Activated T-cell treated with anti-CD3 and anti-CD28 coated beads, Interleukin-2, amount 50 U/mL, for 72 hours (primary cell): Measurements from ENCODE around the gene LCN9. TPM values are rescaled to one million over a fixed set of nuclear protein-coding genes. Genes with fewer than 3 reads are reported as not detected.

Experiments used
- ATAC-seq, 2 donors: fragments of 150-1000 bp; cut with Tn5 transposase; replicated peaks in 1 of 2; 2 replicates each; pipeline ENCODE4 v1.10.0; 2021; ENCODE audit warnings: moderate library complexity in 2 of 2, mild to moderate bottlenecking in 1 of 2
- DNase-seq, 2 donors: peaks; one replicate each; pipeline ENCODE4 v3.0.0; 2021 to 2022; ENCODE audit warnings: mixed read lengths in 1 of 2
- H3K27ac Mint-ChIP-seq: one replicate; pipeline ENCODE4 v1.8.0; 2022; ENCODE audit warnings: mild to moderate bottlenecking, moderate library complexity, mixed read lengths
- H3K27me3 Mint-ChIP-seq: one replicate; pipeline ENCODE4 v1.8.0; 2022; ENCODE audit warnings: low read depth, mixed read lengths
- H3K36me3 Mint-ChIP-seq, 2 donors: one replicate each; pipeline ENCODE4 v1.8.0; 2022; ENCODE audit warnings: mixed read lengths in 2 of 2, mild to moderate bottlenecking in 1 of 2; ENCODE audit not compliant: insufficient read depth in 2 of 2
- H3K4me1 Mint-ChIP-seq: one replicate; pipeline ENCODE4 v1.8.0; 2022; ENCODE audit warnings: low read depth, mixed read lengths
- H3K4me3 Mint-ChIP-seq, 2 donors: one replicate each; pipeline ENCODE4 v1.8.0; 2022; ENCODE audit warnings: mild to moderate bottlenecking in 2 of 2, mixed read lengths in 2 of 2, moderate library complexity in 2 of 2
- H3K9me3 Mint-ChIP-seq, 2 donors: one replicate each; pipeline ENCODE4 v1.8.0; 2022; ENCODE audit warnings: mixed read lengths in 2 of 2
- total RNA-seq, 2 donors: library from RNA; stranded (reverse); gene quantifications; one replicate each; pipeline ENCODE4 v1.2.3, GENCODE V29; 2022

The LCN9 gene
- total RNA-seq, 2 donors from 2014 or later, result not detected

DNA sequence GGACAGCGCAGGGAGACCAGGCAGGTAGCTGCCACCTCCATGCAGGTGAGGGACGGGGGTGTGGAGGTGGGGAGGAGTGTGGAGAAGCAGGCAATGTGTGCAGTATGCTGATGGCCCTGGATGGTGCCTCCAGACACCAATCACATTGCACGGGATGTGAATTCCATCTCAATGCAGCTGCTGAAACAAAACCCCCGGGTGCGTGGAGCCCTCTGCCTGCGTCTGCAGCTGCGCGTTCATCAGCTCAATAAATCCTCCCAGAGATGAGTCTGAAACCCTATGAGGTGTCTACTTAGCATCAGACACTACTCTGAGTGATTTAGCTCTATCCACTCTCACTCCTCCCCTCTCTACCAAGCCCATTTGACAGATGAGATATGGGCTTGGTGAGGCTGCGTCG lies 25.9 kb downstream of the LCN9 start:
- no peaks in the 10 kb centered on the region for H3K36me3 Mint-ChIP-seq
- no peak overlapping the region for H3K4me3 Mint-ChIP-seq
- H3K27ac Mint-ChIP-seq, result no peak overlapping the region
- H3K27me3 Mint-ChIP-seq, result no peaks in the 10 kb centered on the region
- no peaks in the 10 kb centered on the region for H3K4me1 Mint-ChIP-seq
- no peaks in the 10 kb centered on the region for H3K9me3 Mint-ChIP-seq
- ATAC-seq (no peak), DNase-seq (no peak)

DNA sequence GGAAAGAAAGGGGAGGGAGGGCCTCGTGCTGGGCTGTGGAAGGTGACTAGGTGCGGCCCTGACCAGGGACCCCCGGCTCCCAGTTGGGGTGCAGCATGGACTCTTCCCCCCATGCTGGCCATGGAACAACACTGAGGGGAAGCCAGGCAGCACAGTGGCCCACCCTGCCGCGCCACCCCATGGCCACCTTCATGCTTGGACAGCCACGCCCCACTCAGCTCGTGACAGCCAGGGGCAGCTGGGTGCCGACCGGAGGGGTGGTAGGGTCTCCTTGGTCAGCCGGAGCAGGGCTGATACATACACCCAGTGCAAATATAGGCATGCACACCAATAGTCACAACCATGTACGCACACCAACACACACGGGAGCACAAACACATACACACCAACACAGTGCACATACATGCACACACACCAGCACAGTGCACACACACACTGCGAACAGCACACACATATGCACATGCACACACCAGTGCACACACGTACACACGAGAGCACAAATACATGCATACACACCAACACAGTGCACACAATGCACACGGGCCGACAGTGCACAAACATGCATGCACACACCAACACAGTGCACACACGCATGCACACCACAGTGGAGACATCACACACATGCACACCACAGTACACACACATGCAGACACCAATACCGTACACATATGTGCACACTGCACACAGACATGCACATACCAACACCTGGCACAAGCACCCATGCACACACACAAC lies 27.9 kb downstream of the LCN9 start:
- ATAC-seq, result no peak
- H3K4me3 Mint-ChIP-seq, result no peak overlapping the region
- H3K4me1 Mint-ChIP-seq, result no peaks in the 10 kb centered on the region
- no peak overlapping the region for H3K27ac Mint-ChIP-seq
- no peaks in the 10 kb centered on the region for H3K27me3 Mint-ChIP-seq
- no peaks in the 10 kb centered on the region for H3K9me3 Mint-ChIP-seq
- no peak for DNase-seq
- no peaks in the 10 kb centered on the region for H3K36me3 Mint-ChIP-seq

DNA sequence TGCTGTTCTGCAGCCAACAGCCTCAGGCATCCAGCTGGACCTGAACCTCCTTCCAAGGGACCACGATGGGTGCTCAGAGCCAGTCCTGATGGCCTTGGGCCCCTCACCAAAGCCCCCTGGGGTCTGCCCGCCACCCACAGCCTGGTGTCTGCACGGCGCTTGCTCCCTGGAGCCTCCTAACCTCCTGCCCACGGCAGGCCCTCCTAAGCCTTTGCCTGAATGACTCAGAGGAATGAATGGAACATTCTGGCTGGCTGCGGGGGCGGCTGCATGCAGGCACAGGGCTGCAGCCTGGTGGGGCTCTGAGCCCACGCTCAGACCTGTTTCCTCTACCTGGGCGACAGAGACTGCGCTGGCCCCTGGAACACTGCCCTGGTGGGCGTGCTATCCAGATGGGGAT lies 29.3 kb downstream of the LCN9 start:
- H3K36me3 Mint-ChIP-seq, result no peaks in the 10 kb centered on the region
- H3K4me1 Mint-ChIP-seq, result no peaks in the 10 kb centered on the region
- no peaks in the 10 kb centered on the region for H3K27me3 Mint-ChIP-seq
- H3K9me3 Mint-ChIP-seq, result no peaks in the 10 kb centered on the region
- no peak overlapping the region for H3K27ac Mint-ChIP-seq
- DNase-seq (no peak), ATAC-seq (no peak)
- H3K4me3 Mint-ChIP-seq, result no peak overlapping the region

DNA sequence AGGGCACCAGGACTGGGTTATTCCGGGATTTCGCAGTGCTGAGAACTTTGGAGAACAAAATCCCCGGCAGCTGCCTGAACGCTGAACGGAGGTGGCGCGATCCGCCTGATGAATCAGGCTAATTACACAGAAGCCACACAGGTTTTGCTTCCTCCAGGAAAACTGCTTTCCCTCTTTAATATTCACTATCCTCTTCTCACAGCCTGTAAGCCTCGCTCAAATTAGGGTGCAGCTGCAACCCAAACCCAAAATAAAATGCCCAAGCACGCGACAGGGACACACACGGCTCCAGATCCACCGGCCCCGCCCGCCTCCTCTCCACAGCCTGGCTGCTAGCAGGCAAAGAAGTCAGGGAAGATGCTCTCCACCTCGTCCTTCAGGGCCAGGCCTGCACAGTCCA lies 30.2 kb downstream of the LCN9 start:
- Mint-ChIP-seq H3K4me1 (no peaks in the 10 kb centered on the region), H3K27ac (no peak overlapping the region), H3K4me3 (no peak overlapping the region), H3K27me3 (no peaks in the 10 kb centered on the region), H3K36me3 (no peaks in the 10 kb centered on the region), H3K9me3 (no peaks in the 10 kb centered on the region)
- ATAC-seq, result no peak
- DNase-seq, result no peak

DNA sequence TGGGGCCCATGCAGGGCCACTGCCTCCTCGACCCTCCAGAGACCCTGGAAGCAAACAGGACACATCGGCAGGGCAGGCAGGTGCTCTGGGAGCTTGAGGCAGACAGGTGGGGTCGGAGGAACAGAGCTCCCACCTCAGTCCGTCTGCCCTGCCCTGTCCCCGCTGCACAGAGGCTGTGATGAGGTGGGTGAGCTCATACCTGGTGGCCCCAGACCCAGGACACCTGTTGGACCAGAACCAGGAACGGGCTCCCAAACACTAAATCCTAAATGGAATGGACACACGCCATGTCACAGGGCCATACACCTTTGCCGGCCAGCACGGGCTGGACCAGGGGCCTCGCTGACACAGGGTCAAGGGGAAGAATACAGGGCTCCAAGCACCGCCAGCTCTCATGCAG lies 30.7 kb downstream of the LCN9 start:
- no peaks in the 10 kb centered on the region for H3K4me1 Mint-ChIP-seq
- H3K36me3 Mint-ChIP-seq, result no peaks in the 10 kb centered on the region
- H3K27me3 Mint-ChIP-seq, result no peaks in the 10 kb centered on the region
- no peak overlapping the region for H3K27ac Mint-ChIP-seq
- H3K4me3 Mint-ChIP-seq, result no peak overlapping the region
- DNase-seq (no peak), ATAC-seq (no peak)
- no peaks in the 10 kb centered on the region for H3K9me3 Mint-ChIP-seq

DNA sequence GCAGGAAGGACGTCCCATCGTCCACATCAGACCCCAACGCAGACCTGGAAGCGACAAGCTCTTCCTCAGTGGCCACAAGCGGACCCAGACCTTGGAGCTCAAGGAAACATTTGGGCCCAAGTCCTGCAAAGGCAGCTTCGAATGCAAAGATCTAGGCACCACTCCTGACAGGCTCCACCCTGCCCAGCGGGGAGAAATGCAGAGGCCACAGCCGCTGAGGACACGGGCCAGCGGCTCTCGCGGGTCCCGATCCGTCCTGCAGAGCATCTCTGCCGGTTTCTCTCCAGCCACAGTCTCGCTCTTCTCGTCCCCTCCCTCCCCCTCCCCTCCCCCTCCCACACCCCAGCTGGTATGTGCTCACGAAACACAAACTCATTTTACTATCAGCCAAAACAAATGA lies 31.3 kb downstream of the LCN9 start:
- H3K4me1 Mint-ChIP-seq, result no peaks in the 10 kb centered on the region
- no peak overlapping the region for H3K4me3 Mint-ChIP-seq
- ATAC-seq (no peak), DNase-seq (no peak)
- no peak overlapping the region for H3K27ac Mint-ChIP-seq
- no peaks in the 10 kb centered on the region for H3K27me3 Mint-ChIP-seq
- H3K9me3 Mint-ChIP-seq, result no peaks in the 10 kb centered on the region
- H3K36me3 Mint-ChIP-seq, result no peaks in the 10 kb centered on the region

DNA sequence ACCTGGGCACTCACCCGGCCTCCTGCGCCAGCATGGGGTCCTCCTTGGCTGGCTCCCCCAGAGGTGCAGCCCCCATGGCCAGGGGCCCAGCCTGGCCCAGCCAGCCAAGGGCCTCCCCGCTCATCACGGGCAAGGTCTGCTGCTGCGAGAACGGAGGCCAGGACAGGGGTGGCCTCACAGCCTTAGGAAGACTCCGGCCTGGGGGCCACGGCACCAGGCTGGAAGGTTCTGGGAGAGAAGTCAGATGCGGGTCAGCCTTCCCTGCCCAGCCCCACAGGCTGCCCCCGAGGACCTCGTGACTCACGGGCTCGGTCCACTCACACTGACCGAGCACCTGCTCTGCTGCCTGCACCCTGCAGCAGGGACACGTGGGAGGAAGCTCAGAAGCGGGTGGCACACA lies 31.9 kb downstream of the LCN9 start:
- DNase-seq (no peak), ATAC-seq (no peak)
- no peaks in the 10 kb centered on the region for H3K9me3 Mint-ChIP-seq
- no peaks in the 10 kb centered on the region for H3K4me1 Mint-ChIP-seq
- H3K4me3 Mint-ChIP-seq, result no peak overlapping the region
- H3K27ac Mint-ChIP-seq, result no peak overlapping the region
- no peaks in the 10 kb centered on the region for H3K36me3 Mint-ChIP-seq
- H3K27me3 Mint-ChIP-seq, result no peaks in the 10 kb centered on the region

DNA sequence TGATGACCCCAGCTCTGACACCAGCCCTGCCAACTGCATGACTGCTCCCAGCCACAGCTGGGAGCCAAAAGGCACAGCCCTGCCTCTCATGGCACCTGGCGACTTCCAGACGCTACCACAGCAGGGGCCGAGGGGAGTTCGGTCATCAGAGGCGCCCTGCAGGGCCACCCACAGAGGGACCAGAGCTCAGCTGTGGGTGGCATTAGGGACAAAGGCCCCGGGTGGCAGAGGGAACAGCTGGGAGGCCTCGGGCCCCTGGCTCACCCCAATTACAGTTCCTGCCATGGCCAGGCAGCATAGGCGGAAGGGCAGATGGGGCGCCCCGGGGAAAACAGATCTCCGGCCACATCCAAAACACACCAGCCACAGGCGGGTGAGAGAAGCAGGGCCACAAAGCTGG lies 32.5 kb downstream of the LCN9 start:
- H3K4me1 Mint-ChIP-seq, result no peaks in the 10 kb centered on the region
- DNase-seq (no peak), ATAC-seq (no peak)
- no peak overlapping the region for H3K4me3 Mint-ChIP-seq
- H3K27me3 Mint-ChIP-seq, result no peaks in the 10 kb centered on the region
- no peak overlapping the region for H3K27ac Mint-ChIP-seq
- no peaks in the 10 kb centered on the region for H3K9me3 Mint-ChIP-seq
- H3K36me3 Mint-ChIP-seq, result no peaks in the 10 kb centered on the region

DNA sequence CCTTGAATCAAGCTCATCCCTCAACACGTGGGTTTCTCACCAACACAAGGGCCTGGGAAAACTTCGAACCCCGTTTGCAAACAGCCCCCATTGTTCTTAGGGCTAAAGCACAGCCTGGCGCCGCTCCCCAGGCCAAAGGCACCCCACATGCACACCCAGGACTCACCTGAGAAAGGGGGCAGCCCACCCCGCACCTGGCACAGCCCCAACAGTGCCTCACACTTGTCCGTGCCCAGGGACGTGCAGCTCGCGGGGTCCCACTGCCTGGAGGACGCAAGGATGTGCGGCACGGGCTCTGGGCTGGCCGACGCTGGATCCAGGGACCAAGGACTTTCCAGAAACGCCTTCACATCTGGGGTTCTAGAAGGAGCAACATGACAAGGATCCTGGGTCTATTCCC lies 33.3 kb downstream of the LCN9 start:
- no peaks in the 10 kb centered on the region for H3K4me1 Mint-ChIP-seq
- H3K4me3 Mint-ChIP-seq, result no peak overlapping the region
- H3K36me3 Mint-ChIP-seq, result no peaks in the 10 kb centered on the region

DNA sequence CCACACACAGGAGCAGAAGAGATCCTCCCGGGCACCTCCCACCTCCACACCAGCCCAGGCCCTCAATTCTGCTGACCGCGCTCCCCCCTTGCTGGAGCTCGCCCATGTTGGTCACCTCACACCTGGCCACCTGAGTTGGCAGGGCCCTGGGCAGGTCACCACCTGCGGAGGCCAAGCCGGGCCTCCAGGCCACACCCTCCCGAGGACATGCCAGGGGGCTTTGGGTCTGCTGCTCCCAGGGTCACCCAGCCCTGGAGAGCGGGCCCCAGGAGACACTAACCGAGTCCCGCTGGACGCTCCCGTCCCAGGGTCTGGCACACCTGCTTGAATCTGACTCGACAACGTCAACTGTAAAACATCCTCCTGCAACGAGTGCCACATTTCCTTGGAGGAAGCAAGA lies 34.1 kb downstream of the LCN9 start:
- ATAC-seq (no peak), DNase-seq (no peak)
- Mint-ChIP-seq H3K9me3 (no peaks in the 10 kb centered on the region), H3K27ac (no peak overlapping the region), H3K4me3 (no peak overlapping the region), H3K36me3 (no peaks in the 10 kb centered on the region), H3K27me3 (no peaks in the 10 kb centered on the region), H3K4me1 (no peaks in the 10 kb centered on the region)

More for the DNA sequence above, 33.3 kb downstream of the LCN9 start:
- no peak for DNase-seq
- Mint-ChIP-seq H3K27ac (no peak overlapping the region), H3K9me3 (no peaks in the 10 kb centered on the region), H3K27me3 (no peaks in the 10 kb centered on the region)
- ATAC-seq, result no peak

DNA sequence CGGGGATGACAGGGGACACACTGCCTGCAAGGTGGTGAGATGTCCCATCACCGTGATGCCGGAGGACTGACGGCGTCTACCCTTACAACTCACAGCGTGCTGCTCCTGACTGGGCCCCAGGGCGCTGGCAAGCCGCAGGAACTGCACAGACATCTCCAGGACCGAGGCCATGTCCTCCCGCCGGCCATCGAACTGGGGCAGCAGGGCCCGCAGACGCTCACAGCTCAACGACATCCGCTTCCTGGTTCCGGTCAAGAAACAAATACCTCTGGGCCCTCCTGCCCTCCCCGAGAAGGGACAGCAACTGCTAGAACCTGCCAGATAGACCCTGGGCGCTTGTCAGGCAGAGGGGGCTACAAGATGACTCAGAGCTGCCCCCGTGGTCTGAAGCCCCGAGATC lies 35.1 kb downstream of the LCN9 start:
- DNase-seq, result no peak
- Mint-ChIP-seq H3K27me3 (no peaks in the 10 kb centered on the region), H3K36me3 (no peaks in the 10 kb centered on the region), H3K27ac (no peak overlapping the region), H3K9me3 (no peaks in the 10 kb centered on the region), H3K4me1 (no peaks in the 10 kb centered on the region), H3K4me3 (no peak overlapping the region)
- no peak for ATAC-seq

DNA sequence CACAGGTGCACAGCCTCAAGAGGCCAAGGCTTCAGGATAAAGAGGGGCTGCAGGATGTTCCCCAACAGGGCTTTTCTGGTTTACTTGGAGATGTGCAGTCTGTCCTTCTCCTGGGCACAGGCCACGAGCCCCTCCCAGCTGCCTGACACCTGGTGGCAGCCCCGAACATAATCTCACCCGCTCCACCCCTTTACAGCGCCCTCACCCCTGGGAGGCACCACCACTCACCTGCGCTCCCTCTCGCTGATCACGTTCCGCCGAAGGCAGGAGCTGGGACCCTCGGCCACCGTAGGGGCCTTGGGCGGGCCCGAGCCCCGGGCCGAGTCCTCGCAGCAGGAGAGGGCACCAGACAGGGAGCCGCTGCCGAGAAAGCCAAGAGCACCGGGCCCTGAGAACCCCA lies 35.7 kb downstream of the LCN9 start:
- no peak overlapping the region for H3K27ac Mint-ChIP-seq
- no peaks in the 10 kb centered on the region for H3K27me3 Mint-ChIP-seq
- no peaks in the 10 kb centered on the region for H3K9me3 Mint-ChIP-seq
- no peaks in the 10 kb centered on the region for H3K4me1 Mint-ChIP-seq
- ATAC-seq, result no peak
- no peak for DNase-seq
- H3K36me3 Mint-ChIP-seq, result no peaks in the 10 kb centered on the region
- no peak overlapping the region for H3K4me3 Mint-ChIP-seq

DNA sequence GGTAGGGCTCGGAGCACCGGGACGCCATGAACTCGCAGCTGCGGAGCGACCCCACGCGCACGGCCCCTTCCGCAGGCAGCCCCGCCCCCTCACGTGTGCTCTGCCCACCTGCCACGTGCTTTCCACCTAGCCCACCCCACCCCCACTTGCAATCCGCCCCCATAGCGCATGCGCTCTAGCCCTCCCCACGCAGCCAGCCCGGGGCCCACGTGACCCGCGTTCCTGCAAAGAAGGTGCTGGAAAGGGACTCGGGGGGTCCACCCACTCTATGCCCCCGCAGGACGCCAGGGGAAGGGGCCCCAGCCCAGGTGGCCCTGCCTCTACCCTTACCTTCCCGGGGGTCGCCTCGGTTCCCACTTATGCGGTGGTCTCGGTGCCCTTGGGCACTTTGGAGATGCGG lies 36.3 kb downstream of the LCN9 start, which contains the start of gene SOHLH1:
Gene SOHLH1 (minus strand): TSS at position 42 of the 400 bp plus-strand sequence. CDS start 14 bp downstream, at position 28.
- H3K27me3 Mint-ChIP-seq, result no peaks in the 10 kb centered on the region
- no peak within 1 kb of the TSS for H3K4me3 Mint-ChIP-seq
- no peak within 1 kb of the TSS for H3K27ac Mint-ChIP-seq
- ATAC-seq (no peak), DNase-seq (no peak)
- H3K4me1 Mint-ChIP-seq, result no peaks in the 10 kb centered on the region
- H3K9me3 Mint-ChIP-seq, result no peaks in the 10 kb centered on the region
- no peaks in the 10 kb centered on the region for H3K36me3 Mint-ChIP-seq

DNA sequence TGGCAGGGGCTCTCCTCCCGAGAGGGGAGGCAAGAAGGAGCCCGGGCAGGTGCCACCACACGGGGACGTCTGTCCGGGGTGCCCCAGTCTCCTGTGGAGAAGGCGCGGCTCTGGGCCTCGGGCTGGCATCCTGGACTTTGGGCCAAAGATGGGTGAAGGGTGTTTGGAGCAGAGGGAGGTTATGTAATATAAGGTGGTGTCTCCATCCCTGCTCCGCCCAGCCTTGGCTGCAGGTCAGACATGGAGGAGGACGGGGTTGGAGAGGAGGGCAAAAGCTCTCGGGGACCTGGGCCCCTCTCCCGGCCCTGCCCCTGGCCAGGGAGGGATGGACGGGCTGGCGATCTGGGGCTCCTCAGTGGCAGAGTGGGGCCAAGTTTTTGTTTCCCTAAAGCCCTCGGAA lies 37.4 kb downstream of the LCN9 start:
- no peak for DNase-seq
- Mint-ChIP-seq H3K4me1 (no peaks in the 10 kb centered on the region), H3K9me3 (no peaks in the 10 kb centered on the region), H3K36me3 (no peaks in the 10 kb centered on the region), H3K27me3 (no peaks in the 10 kb centered on the region), H3K4me3 (no peak overlapping the region), H3K27ac (no peak overlapping the region)
- ATAC-seq, result no peak
